ENCODE data around the gene PET117.
A peak's percentile ranks its signal among the peaks of the same experiment; 100 is the strongest.
"Not testable (repeated sequence)": the region's sequence is repeated elsewhere in the genome, so short reads cannot be mapped to it uniquely, and the experiment has no call there.

PET117 gene, protein sequence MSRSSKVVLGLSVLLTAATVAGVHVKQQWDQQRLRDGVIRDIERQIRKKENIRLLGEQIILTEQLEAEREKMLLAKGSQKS

DNA sequence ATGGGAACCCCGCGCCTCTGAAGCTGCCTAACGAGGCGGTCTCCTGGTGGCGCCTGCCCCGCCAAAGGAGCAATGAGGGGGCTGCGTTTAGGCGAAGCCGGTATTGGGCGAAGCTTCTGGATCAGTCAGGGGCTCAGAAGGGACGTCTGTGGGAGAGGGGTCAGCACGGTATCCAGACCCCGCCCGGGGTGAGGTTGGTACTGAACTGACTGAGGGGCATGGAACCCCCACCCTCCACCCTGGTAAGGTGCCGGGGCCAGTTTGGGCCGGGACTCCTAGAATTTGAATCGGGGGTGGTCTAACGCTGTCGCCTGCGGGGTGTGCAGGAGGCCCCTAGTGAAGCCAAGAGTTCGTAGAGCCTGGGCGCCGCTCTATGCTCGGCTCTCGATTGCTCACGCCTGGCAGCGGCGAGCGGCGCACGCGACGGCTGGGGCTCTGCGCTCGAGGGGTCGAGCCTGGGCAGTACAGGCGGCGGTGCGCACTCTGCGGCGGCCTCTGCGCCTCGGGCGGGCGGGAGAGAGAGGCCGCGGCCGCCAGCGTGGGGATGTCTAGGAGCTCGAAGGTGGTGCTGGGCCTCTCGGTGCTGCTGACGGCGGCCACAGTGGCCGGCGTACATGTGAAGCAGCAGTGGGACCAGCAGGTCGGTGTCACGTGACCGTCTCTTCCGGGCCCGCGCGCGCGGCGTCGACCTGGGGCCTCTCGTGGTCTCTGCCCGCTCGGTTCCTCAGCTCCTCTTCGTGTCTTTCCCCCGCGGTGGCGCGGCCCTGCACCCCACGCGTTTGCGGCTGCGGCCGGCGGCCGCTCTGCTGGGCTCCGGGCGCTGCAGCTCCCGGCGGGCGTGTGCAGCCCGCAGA lies at the start of gene PET117, which contains the start of gene KAT14:
PET117 (plus strand) TSS at position 452 of the 854 bp plus-strand sequence; CDS start at position 545, 93 bp downstream.
KAT14 (plus strand) TSS at position 452 of the 854 bp plus-strand sequence. CDS start 4,798 bp downstream, outside the sequence.
- DNase-seq, result peak; percentile 94

DNA sequence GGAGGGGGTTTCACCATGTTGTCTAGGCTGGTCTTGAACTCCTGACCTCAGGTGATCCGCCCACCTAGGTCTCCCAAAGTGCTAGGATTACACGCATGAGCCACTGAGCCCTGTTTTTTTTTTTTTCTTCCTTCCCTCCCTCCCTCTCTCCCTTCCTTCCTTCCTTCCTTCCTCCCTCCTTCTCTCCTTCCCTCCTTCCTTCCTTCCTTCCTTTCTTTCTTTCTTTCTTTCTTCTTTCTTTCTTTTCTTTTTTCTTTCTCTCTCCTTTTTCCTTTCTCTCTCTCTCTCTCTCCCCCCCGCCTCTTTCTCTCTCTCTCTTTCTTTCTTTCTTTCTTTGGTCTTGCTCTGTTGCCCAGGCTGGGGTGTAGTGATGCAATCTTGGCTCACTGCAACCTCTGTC lies 49.4 kb upstream of the PET117 start:
- DNase-seq, result not testable (repeated sequence)

DNA sequence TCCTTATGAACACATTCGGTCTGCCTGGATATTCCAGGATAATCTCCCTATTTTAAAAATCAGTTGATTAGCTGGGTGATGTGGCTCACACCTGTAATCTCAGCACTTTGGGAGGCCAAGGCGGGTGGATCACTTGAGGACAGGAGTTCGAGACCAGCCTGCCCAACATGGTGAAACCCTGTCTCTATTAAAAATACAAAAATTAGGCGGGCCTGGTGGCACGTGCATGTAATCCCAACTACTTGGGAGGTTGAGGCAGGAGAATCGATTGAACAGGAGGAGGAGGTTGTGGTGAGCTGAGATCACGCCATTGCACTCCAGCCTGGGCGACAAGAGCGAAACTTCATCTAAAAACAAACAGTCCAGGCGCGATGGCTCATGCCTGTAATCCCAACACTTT lies 48.8 kb upstream of the PET117 start:
- DNase-seq, result not testable (repeated sequence)

DNA sequence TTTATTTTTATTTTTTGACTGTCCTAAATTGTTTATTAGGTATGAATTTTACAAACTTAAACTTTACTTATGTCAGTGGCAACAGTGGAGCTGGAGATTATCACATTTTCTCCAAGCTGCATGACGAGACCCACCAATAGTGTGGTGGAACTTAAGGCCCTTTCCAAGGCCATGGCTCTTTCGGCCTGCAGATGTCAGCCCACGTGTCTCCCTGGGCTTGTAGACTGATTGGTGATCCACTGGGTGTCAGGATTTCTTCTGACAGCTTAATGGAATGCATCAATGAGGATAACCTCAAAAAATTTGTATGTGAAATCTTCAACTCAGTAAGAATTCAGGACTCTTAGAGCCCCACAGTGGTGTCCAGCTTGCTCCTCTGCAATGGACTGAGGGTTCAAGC lies 47.6 kb upstream of the PET117 start:
- no peak for DNase-seq

DNA sequence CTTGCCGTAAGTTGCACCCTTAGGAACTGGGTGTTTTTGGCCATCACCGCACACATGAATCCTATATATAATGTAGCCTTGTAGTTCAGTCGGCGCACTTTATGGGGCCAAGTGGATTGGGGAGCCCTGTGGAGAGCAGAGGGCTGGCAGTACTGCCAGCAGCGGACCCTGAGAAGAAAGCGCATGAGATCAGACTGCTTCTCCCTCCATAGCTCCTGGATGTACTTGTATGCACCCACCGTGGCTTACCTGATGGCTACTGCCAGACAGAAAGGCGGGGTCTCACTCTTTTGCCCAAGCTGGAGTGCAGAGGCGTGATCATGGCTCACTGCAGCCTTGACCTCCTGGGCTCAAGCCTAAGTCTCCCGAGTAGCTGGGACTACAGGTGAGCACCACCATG lies 47.2 kb upstream of the PET117 start:
- no peak for DNase-seq

DNA sequence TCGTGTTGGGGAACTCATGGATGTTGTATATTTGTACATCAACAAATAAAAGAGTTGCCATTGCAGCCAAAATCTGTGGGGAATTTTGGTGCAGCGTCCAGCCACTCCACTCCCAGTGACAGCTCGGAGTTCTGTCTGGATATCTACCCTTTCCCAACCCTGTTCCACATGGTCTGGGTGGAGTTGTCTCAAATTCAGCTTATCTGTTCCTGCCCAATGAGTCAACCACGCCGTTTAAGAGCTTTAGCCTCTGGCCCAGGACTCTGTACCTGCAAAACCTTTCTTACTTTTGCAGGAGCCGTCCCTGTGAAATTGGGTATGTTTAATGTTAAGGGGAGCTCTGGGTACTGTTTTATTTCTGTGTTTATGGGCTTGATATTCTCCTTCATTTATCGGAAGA lies 46.0 kb upstream of the PET117 start:
- DNase-seq, result peak; percentile 65

DNA sequence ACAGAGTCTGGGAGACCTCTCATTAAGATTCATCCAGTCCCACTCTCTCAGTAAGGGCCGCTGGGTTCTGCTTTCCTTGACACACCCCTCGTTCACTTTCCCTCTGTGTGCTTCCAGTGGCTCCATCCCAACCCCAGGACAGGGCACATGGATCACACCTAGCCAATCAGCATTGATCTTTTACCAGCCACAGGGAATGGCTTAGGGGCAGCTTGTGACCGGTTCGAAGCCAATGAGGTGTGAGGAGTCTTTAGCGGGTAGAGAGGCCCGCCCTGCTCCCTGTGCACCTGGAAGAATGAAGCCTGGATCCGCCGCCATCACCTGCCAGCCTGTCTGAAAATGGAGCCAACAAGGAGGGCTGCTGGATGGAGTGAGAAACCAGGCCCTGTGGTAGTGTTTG lies 44.8 kb upstream of the PET117 start:
- no peak for DNase-seq

DNA sequence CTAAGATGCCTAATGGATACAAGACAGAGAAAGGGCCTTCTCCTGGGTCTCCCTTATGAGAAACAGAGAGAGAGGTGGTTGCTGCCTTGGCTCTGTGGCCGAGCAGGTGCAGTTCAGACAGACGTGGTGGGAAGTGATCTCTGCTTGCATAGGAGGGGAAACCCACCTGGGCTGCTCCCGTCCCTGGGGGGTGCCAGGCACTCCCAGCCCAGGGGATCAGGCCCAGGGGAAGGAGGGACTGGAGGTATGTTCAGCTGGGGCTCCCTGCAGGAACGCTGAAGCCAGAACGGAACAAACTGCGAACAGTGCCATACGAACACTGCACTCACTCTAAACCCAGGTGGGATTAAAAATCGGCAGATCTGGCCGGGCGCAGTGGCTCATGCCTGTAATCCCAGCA lies 44.3 kb upstream of the PET117 start:
- DNase-seq, result no peak

DNA sequence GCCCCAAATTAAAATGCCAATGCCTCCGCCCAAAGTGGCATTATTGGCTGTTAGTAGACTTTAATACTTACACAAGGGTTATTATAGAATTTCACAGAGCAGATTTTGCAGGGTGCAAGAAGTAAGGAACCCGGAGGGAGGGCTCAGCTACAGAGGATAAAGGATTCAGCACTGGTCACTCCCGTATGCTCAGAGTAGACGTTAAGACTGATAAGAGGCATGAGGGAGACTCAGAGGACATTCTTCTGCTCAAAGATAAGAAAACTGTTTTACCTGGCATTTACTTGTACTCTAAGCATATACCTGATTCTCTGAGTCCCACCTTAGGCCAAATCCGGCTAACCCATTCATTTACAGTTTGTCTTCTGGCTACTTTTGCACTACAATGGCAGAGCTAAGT lies 43.5 kb upstream of the PET117 start:
- DNase-seq, result no peak

DNA sequence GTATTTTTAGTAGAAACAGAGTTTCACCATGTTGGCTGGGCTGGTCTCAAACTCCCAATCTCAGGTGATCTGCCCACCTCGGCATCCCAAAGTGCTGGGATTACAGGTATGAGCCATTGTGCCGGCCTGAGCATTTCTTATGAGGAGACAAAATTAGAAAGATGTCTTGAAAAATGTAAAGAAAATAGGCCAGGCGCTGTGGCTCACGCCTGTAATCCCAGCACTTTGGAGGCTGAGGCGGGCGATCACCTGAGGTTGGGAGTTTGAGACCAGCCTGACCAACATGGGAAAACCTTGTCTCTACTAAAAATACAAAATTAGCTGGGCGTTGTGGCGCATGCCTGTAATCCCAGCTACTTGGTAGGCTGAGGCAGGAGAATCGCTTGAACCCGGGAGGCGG lies 37.1 kb upstream of the PET117 start:
- not testable (repeated sequence) for DNase-seq

DNA sequence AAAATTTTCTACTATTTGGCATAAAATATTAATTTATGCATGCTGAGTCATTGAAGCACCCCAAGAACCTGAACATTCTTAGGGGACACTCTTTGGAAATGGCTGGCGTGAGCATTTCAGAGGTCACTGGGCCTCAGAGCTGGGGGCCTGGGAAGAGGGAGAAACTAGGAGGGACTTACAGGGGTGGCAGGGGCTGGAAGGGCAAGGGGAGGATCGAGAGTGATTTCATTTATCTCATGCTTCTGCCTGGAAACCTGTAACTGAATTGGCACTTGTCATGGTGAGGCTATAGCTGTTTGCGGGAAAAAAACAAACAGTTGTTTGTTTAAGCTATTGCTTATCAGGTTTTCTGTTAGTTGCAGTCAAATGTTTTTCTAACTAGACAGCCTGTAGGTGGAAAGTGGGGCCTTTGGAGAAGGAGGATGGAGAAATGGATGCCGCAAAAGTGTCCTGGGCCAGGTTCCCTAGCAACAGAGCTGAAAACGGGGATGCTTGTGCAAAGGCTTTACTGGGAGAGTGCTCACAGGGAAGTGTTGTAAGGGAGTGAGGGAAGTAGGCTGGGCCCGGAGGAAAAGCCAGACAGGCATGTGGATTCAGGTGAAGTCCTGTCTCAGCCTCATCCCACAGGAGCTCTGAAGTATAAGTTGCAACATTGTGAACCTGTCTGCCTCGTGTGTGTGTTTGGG lies 36.4 kb upstream of the PET117 start:
- DNase-seq, result no peak

DNA sequence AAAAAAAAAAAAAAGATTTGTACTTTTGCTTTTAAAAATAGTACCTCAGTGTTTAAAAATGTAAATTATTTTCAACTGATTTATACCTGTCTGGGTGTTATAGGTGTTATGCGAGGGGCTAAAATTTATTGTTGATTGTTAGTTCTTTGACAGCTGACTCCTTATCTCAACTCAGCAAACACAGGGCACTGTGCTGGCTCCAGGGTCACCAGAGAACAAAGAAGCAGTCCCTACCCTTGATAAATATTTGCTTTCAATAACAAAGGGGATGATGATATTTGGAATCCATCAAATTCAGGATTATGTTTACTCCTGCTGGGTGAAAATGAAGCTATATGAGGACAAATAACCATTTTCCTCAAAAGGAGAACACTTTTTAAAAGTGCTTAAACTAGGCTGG lies 34.2 kb upstream of the PET117 start:
- no peak for DNase-seq

DNA sequence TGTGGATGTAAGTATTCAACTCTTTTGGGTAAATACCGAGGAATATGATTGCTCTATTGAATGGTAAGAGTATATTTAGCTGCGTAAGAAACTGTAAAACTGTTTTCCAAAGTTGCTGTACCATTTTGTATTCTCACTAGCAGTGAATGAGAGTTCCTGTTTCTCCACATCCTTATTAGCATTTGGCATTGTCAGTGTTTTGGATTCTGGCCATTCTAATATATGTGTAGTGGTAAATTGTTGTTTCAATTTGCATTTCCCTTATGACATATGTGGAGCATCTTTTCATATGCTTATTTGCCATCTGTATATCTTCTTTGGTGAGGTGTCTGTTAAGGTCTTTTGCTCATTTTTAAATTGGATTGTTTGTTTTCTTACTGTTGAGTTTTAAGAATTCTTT lies 29.3 kb upstream of the PET117 start:
- DNase-seq, result no peak

DNA sequence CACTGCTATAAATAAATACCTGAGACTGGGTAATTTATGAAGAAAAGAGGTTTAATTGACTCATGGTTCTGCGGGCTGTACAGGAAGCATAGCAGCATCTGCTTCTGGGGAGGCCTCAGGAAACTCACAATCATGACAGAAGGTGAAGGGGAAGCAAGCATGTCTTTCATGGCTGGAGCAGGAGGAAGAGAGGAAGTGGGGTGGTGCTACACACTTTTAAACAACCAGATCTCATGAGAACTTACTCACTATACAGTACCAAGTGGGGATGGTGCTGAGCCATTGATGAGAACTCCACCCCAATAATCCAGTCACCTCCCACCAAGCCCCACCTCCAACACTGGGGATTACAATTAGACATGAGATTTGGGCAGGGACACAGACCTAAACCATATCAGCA lies 9.1 kb upstream of the PET117 start:
- not testable (repeated sequence) for DNase-seq

DNA sequence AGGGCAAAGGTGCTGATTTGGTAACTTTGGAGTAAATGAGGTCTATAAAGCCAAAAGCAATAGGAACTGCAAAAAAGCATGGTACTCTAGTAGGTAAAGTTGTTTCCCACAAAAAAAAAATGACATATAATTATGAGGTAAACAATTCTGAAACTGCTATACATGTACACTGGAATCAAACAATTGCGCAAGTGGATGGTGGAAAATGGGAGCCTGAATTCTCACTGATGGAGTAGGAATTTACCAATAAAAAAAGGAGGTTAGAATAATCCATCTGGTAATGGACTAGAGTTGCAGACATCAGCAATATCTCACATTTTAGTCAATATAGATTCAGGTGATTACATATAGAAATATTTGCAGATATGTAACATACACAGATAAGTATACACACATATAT lies 5.0 kb upstream of the PET117 start:
- no peak for DNase-seq

DNA sequence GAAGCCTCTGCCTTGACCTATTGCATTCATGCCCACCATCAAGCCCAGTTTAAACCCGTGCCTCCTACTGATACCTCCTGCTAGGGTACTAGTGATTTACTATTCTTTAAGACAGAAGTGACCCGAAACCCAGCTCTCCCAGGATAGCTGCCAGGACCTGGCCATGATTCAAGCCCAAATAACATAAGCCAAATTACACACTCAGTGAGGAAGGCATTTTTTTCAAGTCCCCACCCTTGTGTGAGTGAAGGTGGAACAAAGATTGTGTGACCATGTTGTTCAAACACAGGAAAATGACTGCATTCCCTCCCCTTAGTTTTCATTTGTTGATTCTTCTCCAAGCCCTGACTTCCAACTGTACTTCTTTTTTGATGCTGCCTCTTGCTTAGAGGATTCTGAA lies 3.7 kb upstream of the PET117 start:
- DNase-seq, result no peak

DNA sequence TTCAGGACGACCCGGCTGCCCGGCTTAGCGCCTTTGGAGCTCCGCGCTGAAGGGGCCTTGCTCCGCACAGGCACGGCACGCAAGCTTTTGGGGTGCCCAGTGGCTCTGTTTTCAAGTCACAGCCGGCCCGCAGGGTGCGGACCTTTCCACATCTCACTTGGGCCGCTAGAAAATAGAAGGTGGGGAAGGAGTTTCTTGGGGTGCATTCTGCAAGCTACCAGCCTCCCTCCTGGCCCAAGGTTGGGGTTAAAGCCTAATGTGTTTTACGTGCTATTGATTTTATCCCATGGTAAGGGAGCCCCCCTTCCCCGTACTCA lies 561 bp downstream of the PET117 start:
- no peak for DNase-seq

DNA sequence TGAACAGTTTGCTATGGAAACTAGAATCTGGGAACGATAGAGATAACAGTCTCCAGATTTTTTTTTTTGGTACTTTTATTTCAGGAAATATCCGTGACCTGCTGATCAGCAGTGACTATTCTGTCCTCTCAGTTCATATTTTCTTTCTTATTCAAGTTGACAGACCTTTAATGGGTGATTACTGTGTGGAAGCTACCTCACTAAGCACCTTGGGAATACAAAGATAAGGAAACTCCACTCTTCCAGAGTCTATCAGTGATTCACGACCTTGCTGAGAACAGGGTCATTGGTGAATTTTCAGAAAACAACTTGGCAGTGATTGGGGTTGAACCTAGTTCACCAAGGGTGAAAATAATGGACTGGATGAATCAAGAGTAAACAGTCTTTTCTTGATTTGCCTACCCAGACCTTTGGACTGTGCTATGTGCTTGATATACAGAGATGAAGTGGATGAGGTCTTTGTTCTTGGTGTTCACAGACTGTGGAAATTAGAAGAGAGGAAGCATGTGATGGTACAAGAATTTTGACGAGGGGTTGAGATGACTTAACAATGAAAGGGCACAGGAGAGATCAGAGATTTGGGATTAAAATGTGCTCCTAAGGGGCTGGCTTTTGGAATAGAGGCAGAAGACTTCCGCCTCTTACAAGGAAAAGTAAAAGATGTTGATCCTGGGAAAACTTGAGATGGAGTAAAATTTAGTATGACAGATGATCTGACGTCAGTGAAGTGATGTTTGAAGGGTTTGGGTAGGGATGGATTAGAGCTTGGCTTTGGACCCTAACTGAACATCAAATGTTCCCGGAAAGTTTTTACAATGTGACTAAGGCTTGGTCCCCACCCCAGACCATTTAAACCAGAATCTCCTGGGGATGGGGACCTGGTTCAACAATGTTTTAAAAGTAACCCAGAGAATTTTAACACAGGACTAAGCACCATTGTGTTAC lies 1.2 kb downstream of the PET117 start:
- no peak for DNase-seq

DNA sequence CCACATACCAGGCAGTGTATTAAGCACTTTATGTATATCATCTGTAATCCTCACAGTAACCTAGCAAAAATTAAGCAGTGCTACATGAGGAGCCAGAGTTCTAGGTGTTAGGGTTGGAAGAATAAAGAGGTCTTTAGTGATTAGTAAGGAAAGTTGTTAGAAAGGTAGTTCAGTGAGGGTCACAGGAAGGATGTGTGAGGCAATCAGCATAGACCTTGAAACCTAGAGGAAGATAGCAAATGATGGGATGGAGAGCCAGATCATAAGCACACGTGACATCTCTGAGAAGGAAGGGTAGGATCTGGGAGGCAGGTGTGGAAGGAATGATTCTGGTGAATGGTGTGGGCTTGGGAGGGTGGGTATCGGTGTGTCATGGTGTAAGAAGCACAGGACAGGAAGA lies 2.2 kb downstream of the PET117 start:
- DNase-seq, result no peak

DNA sequence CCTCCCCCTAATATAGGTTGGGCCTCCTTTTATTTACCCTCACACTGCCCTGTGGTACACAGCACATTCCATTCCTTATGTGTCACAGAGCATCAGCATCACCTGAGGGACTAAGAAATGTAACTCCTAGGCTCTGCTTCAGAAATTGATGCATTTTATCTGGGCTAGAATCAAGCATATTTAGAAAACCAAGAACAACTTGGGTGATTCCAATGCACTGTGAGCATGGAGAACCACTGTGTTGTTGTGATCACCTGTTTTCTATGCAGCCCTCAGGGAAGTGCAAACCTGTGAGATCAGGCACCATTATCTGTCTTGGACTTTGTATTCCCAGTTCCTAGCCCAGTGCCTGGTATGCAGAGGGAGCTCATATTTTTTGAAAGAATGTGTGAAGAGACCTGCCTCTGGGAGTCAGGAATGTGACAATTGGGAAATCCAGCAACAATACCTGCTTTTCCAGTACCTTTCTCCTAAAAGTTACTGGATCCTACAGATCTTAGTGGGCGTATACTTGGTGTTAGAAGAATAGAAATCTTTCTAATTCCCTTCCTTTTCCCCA lies 7.0 kb downstream of the PET117 start:
- DNase-seq, result peak; percentile 87

DNA sequence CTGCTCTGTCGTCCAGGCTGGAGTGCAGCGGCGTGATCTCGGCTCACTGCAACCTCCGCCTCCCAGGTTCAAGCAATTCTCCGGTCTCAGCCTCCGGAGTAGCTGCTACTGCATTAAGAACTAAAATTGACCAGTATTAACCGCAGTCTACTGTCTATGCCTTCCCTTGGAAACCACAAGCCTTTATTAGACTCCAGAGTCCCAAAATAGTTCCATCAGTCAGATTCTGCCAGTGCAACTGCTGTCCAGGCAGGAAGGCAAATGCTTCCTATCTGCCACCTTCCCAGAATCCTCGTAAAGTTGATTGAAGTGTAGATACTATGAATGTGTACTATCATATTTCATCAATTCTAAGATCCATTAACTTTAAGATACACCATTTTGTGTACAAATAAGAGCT lies 16.7 kb downstream of the PET117 start:
- no peak for DNase-seq

DNA sequence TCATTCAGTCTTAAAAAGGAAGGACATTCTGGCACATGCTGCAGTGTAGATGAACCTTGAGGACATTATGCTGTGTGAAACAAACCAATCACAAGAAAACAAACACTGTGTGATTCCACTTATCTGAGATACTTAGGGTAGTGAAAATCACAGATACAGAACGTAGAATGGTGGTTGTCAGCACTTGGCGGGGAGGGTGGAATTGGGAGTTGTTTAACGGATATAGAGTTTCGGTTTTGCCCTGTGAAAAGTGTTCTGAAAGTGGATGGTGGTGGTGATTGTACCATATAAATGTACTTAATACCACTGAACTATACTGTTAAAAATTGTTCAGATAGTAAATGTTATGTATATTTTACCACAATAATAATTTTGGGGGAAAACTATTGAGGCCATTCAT lies 18.4 kb downstream of the PET117 start:
- no peak for DNase-seq

DNA sequence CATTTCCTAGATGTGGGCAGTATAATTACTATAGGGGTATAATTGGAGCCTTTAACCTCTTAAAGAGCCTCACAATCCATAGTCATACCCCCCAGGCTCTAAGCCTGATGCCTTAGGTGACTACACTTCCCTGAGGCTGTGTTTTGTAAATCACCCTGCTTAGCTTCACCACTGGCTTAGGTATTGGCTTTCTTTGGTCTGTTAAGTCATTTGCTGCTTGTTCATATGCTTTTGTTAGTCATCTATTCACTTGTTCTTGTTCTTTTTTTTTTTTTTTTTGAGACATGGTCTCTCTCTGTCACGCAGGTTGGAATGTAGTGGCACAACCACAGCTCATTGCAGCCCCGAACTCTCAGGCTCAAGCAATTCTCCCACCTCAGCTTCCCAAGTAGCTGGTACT lies 26.7 kb downstream of the PET117 start:
- DNase-seq, result peak; percentile 68

Data from islet precursor cell (in vitro differentiated cells).